Measurements from ENCODE around the gene TERB1. TPM values are rescaled to one million over a fixed set of nuclear protein-coding genes. Genes with fewer than 3 reads are reported as not detected.

Gene TERB1, protein sequence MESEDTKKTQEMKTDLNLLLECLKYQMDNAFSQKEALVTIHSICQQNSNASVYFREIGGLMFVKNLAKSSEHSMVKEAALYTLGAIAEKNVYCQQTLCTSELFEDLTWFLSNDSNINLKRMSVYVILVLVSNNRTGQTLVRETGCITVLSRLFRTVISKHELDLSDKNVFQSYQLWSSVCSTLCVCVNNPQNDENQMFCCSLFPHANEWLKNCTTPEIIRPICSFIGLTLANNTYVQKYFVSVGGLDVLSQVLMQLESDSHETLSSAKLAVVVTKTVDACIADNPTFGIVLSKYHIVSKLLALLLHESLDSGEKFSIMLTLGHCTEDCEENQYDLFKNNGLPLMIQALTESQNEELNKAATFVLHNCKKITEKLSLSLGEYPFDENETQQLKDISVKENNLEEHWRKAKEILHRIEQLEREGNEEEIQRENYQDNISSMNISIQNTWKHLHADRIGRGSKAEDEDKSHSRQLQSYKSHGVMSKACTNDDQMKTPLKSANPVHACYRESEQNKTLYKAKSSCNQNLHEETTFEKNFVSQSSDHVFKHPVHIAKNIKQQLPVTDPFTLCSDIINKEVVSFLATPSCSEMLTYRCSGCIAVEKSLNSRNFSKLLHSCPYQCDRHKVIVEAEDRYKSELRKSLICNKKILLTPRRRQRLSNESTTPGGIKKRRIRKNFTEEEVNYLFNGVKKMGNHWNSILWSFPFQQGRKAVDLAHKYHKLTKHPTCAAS
- 0.22 TPM in 1 of 2 replicates, not detected in the other for total RNA-seq

DNA sequence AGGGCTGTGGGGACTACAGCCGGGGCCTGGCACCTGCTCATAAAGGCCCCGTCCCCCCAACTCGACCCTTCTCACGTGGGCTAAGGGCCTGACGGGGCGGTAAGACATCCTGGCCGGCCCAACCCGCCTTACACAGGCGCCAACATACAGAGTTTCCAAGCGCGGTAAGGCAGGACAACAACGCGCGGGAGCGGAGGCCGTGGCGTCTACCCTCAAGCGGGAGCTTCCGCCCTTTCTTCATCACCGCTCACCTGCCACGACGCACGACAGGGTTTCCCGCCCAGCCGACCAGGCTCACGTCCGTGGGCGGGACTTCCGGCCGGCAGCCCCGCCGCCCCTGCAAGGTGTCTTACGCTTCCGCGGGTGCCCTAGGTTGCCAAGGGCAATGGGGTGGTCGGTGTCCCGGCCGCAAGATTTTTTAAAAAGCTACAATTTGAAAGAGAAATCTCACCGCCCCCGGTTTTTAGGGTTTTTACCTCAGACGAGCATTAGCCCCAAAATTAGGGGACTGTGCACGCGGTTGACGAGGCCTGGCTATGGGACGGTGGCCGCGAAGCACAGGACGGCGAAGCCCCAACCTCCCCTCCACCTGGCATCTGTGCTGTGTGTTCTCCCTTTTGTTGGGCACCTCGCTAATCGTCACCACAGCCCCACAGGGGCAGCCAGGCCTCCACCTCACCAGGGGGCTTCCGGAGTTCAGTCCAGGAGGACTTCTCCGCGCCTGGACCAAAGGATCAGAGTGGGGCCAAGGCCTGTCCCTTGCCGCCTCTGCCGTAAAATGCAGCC, at the start of gene TERB1:
Gene TERB1 (minus strand): TSS at position 265 of the 786 bp plus-strand sequence. CDS start 4,786 bp downstream, outside the sequence.

DNA sequence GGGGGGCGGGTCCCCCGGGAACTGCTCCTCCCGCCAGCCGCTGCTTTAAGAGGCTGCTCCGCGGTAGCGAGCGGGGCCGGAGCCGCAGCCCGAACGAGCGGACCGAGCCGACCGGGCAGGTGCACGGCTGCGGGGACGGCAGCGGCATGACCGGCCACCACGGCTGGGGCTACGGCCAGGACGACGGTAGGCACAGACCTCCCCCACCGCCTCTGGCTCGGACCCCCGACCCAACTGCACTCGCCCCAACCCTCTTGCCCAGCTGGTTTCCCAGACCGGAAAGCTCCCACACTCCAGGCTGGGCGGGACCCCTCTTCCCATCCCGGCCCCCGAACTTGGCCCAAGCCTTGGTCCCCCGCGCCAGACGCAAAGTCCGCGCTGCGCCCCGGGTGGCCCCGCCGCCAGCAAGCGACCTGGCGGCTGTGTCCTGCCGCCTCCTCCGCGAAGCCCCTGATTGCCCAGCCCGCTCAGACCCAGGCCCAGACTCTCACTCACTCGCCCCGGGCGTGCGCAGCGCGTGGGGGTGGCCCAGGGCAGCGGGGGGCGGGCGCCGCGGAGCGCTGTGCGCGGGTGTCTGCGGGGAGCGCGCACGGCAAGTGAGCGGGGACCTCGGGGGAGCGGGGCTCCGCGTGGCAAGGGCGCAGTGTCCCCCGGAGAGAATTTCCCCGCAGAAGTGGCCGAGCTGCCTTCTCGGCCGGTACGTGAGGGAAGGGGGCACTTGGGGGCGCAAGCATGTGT, 43.1 kb upstream of the TERB1 start, which contains the start of gene CA7:
Gene CA7 (plus strand): TSS at position 73 of the 738 bp plus-strand sequence. CDS start 74 bp downstream, at position 147.

DNA sequence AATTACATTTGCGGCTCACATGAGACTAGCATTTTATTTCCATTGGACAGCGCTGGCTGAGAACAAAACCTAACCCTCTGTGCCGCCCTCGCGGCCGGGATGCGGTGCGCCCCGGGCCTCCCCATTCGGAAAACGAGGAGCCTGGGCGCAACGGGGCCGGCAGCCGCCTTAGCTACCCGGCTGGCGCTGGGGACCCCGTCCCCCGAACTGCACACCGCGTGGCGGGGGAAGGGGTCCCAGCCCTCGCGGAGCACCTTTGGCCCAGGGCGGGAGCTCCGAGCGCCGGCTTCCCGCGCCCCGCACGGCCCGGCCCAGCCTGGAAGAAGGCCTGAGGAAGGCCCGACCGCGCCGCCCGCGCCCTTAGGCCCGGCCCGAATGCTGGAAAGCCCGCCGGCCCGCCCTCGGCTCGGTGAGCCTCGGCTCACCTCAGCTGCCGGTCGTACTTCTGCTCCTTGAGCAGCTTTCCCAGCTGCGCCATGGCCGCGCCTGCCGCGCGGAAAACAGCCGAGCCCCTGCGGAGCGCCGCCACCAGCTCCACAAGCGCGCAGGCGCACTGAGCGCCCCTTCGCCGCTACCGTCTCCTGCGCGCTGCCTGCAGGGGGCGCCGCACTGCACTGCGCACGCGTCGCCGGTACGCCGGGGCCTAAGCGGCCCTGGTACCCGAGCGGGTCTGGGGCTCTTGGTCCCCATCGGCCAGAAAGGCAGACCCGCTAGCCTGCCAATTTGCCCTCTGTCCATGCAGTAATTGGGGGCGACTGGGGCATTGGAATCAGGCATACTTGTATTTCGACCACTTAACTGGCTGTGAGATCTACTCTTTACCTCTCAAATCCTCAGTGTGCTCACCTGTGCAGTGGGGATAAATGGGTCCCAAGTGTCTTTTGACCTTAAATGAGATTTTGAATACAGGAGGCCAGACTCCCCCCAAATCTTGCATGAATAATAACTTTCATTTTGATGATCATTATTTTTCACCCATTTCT, 29.3 kb upstream of the TERB1 start, which contains the start of gene NAE1:
Gene NAE1 (minus strand): TSS at position 555 of the 983 bp plus-strand sequence. CDS start 77 bp downstream, at position 478.

DNA sequence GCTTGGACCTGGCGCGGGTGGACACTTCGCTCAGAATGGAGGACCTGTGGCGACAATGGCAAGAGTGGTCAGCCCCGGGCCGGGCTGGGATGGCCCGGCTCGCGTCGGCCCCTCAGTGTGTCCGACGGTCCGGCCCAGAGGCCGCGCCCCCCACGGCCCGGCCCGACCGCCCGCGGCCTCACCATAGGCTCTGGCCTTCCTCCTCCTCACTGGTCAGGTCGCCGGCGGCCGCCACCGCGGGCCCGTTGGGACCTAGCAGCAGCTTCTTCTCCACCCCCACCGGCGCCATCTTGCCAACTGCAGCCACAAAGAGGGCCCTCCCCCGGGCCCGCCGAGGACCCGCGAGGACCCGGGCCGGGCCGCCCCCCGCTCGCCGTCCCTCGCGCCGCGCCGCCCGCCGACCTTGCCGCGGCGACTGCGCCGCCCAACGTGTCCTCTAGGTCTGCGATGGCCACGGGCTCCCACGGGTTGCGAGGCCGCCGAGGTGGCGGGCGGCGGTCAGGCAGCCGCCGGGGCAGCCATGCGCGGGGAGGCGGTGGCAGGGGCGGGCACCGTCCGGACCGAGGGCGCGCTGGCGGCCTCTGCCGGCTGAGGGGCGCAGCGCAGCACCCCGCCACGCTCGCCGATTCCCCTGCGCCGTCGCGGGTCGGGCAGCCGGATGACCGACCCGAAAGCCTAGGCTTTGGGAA, 49.9 kb downstream of the TERB1 start, which contains the start of gene DYNC1LI2:
Gene DYNC1LI2 (minus strand): TSS at position 307 of the 689 bp plus-strand sequence. CDS start 18 bp downstream, at position 289.

Other genes starting within 250 kb of the TERB1 start
- gene CKLF, start 249.0 kb downstream of the TERB1 start, total RNA-seq = 70.6 and 74.2 TPM in 2 replicates
- gene CMTM1, start 235.1 kb downstream of the TERB1 start, total RNA-seq = 2.4 and 3.3 TPM in 2 replicates
- not detected in 2 replicates for gene CMTM2, start 222.1 kb downstream of the TERB1 start, total RNA-seq
- gene CMTM3, start 196.9 kb downstream of the TERB1 start, total RNA-seq = 23.1 and 35.4 TPM in 2 replicates
- gene CMTM4, start 104.8 kb downstream of the TERB1 start, total RNA-seq = 12.5 and 16.2 TPM in 2 replicates
- gene DYNC1LI2, start 50.0 kb downstream of the TERB1 start, total RNA-seq = 159 and 191 TPM in 2 replicates
- 111 and 141 TPM in 2 replicates for gene NAE1, start 29.4 kb upstream of the TERB1 start, total RNA-seq
- not detected in 2 replicates for gene CA7, start 42.8 kb upstream of the TERB1 start, total RNA-seq
- 10.0 and 15.7 TPM in 2 replicates for gene PDP2, start 78.9 kb upstream of the TERB1 start, total RNA-seq
- not detected in 2 replicates for gene CDH16, start 117.3 kb upstream of the TERB1 start, total RNA-seq
- gene RRAD, start 124.0 kb upstream of the TERB1 start, total RNA-seq = 0.14 and 0.27 TPM in 2 replicates
- 87.5 and 99.7 TPM in 2 replicates for gene CIAO2B, start 132.8 kb upstream of the TERB1 start, total RNA-seq
- 24.3 and 26.5 TPM in 2 replicates for gene CES2, start 133.9 kb upstream of the TERB1 start, total RNA-seq
- not detected in 2 replicates for gene CES3, start 159.7 kb upstream of the TERB1 start, total RNA-seq
- 0.93 and 1.6 TPM in 2 replicates for gene CES4A, start 187.0 kb upstream of the TERB1 start, total RNA-seq
- gene CBFB, start 227.6 kb upstream of the TERB1 start, total RNA-seq = 122 and 128 TPM in 2 replicates